OCI-LY1 (cell line): Measurements from ENCODE around the gene NLRC4.

Experiments
- EZH2 ChIP-seq: fragments of 200-600 bp; sonication (generic), shearing (Covaris generic); IDR thresholded peaks from 2 replicates; pipeline ENCODE4 v1.8.0; 2017; ENCODE audit warnings: borderline replicate concordance, mixed run types, mild to moderate bottlenecking, antibody characterized with exemption, low read length, moderate library complexity, mixed read lengths
- TF ChIP-seq, protein P1 (sequence below): fragments of 200-600 bp; sonication (generic), shearing (Covaris generic); IDR thresholded peaks from 2 replicates; pipeline ENCODE4 v1.5.1; 2017; ENCODE audit warnings: mild to moderate bottlenecking, antibody characterized with exemption, low read length, moderate library complexity, mixed read lengths

- TF ChIP-seq, protein P1, sequence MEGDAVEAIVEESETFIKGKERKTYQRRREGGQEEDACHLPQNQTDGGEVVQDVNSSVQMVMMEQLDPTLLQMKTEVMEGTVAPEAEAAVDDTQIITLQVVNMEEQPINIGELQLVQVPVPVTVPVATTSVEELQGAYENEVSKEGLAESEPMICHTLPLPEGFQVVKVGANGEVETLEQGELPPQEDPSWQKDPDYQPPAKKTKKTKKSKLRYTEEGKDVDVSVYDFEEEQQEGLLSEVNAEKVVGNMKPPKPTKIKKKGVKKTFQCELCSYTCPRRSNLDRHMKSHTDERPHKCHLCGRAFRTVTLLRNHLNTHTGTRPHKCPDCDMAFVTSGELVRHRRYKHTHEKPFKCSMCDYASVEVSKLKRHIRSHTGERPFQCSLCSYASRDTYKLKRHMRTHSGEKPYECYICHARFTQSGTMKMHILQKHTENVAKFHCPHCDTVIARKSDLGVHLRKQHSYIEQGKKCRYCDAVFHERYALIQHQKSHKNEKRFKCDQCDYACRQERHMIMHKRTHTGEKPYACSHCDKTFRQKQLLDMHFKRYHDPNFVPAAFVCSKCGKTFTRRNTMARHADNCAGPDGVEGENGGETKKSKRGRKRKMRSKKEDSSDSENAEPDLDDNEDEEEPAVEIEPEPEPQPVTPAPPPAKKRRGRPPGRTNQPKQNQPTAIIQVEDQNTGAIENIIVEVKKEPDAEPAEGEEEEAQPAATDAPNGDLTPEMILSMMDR, result no peak
- no peak for TF ChIP-seq EZH2
Observed at GRCh38 chr2:32262105-32262504, 2.6 kb downstream of the NLRC4 start.
